Measurements from ENCODE around the gene TNFSF18.
"Not testable (repeated sequence)": the region's sequence is repeated elsewhere in the genome, so short reads cannot be mapped to it uniquely, and the experiment has no call there.

TNFSF18 gene

DNA sequence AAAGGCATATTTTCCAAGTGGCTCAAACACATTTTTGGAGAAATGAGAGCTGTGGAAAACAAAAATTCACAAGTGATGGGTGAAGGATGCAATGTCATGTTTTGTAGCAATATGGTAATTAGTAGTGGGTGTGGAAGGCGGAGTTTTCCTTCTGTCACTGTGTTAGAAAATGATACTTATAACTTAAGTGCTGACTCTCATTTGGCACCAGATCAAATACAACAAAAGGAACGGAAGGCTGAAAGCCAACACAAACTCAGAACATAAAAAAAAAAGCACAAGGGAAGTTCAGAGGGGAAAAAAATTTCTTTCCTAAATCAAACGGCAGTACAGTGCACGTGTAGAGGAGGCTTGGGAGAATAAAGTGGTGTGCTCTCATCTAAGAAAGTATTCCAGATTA is at the start of gene TNFSF18:
Gene TNFSF18, minus strand, starts transcription at position 77 of the 400 bp plus-strand sequence. Its CDS starts 45 bp downstream, at position 32.
- DNase-seq: no peak

GRCh38 chr1:173099166-173099565 is 48.4 kb upstream of the TNFSF18 start:
- DNase-seq: no peak

DNA sequence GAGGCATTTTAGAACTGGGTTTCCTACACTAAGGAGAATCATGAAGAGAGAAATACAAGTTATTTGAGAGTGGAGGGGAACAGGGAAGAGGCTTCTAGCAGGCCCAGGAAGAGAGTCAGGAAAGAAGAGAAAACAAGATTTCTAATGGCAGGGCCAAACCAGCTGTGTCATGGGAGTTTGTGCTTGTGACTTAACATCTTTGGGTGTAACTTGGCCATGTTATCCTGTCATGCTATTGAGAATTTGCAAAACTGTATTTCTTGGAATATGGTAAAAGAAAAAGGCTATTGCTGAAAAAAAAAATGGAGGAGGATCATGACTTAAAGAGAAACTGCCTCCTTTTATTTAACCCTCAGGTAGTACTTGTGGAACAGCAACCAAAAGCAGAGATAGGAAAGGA is 47.4 kb upstream of the TNFSF18 start:
- DNase-seq: no peak

- DNase-seq: no peak
These were observed 46.3 kb upstream of the TNFSF18 start for GRCh38 chr1:173097001-173097400.

DNA sequence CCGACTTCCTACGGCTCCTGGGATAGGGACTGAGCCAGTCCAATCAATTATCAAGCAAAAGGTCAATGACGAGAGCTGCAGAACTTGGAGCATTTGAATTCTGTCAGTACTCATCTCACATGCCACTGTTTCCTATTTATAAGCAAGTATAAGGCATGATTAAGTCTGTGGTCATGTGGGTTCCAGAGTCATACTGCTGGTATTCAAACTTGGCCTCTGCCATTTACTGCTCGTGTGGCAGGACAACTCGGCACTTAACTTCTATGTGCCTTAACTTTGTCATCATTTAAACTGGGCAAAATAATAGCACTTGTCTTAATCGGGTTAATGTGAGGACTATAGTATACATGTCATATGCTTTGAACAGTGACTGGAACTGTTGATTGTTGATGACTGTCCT is 44.9 kb upstream of the TNFSF18 start:
- no peak for DNase-seq

- no peak for DNase-seq
These were observed 43.8 kb upstream of the TNFSF18 start for GRCh38 chr1:173094541-173094940.

DNA sequence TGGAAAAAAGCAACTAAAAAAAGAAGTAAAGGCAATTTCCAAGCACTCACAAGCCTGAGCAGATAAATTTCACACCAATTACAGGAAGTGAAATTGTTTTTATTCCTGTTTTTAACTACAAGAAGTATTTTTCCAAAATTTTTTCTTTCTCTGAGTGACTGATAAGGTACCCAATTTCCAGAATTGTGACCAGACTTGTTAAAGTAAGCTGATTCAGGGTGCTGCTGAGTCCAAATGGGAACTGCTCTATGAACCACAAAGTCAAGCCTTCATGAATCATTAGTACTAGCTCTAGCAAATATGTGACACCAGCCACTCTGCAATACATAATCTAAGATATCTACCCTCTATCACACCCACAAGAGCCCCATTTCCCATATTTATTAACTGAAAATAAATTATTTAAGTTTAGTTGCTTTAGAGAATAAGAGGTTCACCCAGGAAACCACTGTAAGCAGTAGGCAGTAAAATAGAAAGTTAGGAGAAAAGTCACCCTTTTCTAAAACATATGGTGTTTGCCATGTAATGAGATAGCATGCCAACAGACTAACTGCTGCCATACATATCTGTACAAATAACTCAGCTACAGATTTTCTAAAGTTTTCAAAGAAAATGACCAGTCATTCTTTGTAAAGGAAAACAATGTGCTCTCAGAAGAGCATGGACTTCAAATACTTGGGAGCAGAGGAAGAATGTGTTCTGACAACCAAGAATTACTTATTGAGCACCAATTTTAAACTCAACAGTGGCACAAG is 43.1 kb upstream of the TNFSF18 start:
- DNase-seq: no peak

- DNase-seq: no peak
These were observed 33.6 kb upstream of the TNFSF18 start for GRCh38 chr1:173084292-173084691.

DNA sequence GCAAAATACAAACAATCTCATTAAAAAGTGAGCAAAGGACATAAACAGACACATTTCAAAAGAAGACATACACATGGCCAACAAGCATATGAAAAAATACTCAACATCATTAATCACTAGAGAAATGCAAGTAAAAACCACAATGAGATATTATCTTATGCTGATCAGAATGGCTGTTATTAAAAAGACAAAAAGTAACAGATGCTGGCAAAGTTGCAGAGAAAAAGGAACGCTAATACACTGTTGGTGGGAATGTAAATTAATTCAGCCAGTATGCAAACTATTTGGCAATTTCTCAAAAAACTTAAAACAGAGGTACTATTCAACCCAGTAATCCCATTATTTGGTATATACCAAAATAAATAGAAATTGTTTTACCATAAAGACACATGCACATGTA is 32.2 kb upstream of the TNFSF18 start:
- DNase-seq: no peak

DNA sequence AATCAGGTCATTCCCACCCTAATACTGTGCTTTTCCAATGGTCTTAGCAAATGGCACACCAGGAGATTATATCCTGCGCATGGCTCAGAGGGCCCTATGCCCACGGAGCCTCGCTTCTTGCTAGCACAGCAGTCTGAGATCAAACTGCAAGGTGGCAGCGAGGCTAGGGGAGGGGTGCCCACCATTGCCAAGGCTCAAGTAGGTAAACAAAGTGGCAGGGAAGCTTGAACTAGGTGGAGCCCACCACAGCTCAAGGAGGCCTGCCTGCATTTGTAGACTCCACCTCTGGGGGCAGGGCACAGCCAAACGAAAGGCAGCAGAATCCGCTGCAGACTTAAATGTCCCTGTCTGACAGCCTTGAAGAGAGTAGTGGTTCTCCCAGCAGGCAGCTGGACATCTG is 23.5 kb upstream of the TNFSF18 start:
- not testable (repeated sequence) for DNase-seq

DNA sequence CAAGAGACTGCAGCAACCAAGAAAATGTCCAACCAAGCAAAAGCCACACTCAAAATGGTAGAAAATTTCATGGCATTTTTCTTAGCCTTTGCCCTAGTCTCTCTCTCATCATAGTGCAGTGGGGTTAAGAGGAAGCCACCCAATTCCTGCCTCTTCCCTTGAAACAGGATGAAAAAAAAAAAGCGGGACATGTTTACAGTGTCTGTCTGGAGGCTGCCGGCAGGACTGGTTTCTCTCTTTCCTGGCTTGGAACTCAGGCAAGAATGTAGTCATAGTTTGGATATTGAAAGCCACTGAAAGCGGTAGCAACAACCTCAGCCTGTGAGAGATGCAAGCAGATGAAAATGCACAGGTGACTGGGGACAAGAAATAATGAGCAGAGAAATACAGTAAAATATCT is 13.3 kb upstream of the TNFSF18 start:
- DNase-seq: no peak

- DNase-seq: no peak
These were observed 12.4 kb upstream of the TNFSF18 start for GRCh38 chr1:173063171-173063570.

- DNase-seq: no peak
These were observed 11.6 kb upstream of the TNFSF18 start for GRCh38 chr1:173062150-173062938.

- DNase-seq: no peak
These were observed 7.8 kb upstream of the TNFSF18 start for GRCh38 chr1:173058556-173058955.

DNA sequence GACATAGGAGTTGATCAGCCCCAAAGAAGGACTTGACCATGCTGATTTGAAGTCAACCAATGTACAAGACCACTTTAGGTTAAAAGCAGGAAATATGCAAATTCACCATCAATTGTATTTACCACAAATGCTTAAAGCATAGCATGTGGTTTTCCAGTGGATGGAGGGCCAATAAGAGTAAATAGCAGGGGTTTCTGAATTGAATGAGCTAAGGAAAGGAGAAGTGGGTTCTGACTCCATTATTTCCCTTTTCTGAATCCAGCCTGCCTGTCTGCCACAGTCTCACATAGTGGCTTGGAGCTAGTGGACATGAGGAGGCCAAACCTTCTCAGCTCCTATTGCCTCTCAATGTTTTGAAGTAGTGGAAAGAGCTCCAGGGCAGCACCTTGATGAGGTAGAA is 7.2 kb upstream of the TNFSF18 start:
- DNase-seq: no peak

GRCh38 chr1:173056365-173056764 is 5.6 kb upstream of the TNFSF18 start:
- no peak for DNase-seq

GRCh38 chr1:173052681-173053196 is 2.0 kb upstream of the TNFSF18 start:
- no peak for DNase-seq

DNA sequence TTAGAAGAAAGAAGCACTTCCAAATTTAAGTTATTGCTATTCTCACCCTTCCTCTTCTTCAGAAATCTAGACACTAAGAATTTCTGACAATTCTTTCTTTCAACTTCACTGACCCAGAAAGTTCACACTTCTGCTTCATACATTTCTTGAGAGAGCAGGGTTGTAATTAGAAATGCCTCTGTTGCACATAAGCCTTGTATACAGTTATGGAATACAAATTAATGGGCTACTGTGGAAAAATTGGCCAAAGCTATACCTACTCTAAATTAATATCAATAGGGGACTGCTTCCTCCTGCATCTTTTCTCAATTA is 1.5 kb downstream of the TNFSF18 start:
- no peak for DNase-seq

GRCh38 chr1:173048621-173049321 is 2.0 kb downstream of the TNFSF18 start:
- no peak for DNase-seq

- DNase-seq: no peak
These were observed 6.1 kb downstream of the TNFSF18 start for GRCh38 chr1:173044656-173045055.

DNA sequence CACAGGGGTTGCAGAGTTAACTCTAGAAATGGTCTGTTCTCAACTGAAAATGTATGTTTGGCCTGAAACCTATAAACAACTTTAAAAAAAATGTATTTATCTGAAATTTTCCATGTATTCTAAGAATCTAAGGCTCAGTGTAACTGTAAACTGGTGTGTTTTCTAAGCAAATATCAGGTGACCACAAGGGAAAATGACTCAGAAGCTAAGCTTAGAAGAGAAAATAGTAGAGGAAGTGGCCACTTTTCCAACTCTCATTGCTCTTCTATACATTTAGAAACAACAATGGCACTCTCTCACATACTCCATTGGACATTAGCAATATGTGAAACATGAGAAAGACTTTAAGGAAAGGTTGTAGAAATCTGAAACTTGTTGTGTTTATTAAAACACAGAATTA is 7.5 kb downstream of the TNFSF18 start:
- DNase-seq: no peak

GRCh38 chr1:173042806-173043205 is 7.9 kb downstream of the TNFSF18 start:
- DNase-seq: no peak

DNA sequence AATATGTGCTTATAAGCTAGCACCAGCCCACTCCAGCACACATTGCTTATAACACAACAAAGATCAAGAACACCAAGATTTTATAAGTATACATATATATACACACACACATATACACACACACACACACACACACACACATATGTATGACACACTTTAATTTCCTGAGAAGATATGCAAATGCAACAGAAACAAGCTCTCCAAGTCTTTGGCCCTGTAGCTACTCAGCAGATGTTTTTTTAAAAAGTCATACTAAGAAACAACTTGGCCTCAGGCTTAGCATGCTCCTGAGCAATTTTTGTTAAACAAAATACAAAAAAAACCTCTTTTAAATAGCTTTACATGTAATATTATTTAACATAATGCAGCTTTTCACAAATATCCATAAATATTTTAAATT is 11.1 kb downstream of the TNFSF18 start:
- DNase-seq: no peak
